Stimulated activated CD4-positive, alpha-beta T cell treated with anti-CD3 and anti-CD28 coated beads, Interleukin-4, amount 100 ng/mL, for 24 hours (primary cell): Measurements from ENCODE around the gene STAU1.
"Not testable (repeated sequence)": the region's sequence is repeated elsewhere in the genome, so short reads cannot be mapped to it uniquely, and the experiment has no call there.

Source experiments
- DNase-seq: peaks from one replicate; pipeline ENCODE4 v3.0.0-alpha.2; 2020

STAU1 gene

DNA sequence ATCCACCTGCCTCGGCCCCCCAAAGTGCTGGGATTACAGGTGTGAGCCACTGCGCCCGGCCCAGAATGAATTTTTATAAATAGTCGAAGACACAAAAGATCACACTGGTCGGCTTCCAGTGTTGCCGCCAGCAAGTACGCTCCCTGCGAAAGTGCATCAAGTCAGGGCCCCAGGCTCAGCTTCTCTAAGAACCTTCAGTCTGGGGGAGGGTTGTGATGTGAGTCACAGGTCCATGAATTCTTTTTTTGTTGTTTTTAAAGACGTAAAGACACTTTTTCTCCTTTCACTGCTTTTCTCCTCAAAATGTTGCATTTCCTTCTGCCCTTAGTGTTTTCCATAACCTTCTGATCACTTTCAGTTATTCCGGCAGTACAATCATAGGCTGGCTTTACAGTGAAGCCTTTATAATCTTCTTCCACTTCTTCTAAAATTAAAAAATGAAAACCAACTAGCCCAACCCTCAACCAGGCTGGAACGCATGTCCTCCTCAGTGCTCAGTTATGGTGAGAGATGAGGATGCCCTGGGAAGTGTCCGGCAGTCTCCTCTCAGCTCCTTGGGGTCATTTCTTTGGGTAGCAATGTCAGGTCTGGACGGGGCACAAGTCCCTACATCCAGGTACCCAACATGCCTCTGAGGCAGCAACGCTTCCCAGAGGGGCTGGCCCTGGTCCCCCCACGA is 75.4 kb downstream of the STAU1 start:
- DNase-seq, result no peak

DNA sequence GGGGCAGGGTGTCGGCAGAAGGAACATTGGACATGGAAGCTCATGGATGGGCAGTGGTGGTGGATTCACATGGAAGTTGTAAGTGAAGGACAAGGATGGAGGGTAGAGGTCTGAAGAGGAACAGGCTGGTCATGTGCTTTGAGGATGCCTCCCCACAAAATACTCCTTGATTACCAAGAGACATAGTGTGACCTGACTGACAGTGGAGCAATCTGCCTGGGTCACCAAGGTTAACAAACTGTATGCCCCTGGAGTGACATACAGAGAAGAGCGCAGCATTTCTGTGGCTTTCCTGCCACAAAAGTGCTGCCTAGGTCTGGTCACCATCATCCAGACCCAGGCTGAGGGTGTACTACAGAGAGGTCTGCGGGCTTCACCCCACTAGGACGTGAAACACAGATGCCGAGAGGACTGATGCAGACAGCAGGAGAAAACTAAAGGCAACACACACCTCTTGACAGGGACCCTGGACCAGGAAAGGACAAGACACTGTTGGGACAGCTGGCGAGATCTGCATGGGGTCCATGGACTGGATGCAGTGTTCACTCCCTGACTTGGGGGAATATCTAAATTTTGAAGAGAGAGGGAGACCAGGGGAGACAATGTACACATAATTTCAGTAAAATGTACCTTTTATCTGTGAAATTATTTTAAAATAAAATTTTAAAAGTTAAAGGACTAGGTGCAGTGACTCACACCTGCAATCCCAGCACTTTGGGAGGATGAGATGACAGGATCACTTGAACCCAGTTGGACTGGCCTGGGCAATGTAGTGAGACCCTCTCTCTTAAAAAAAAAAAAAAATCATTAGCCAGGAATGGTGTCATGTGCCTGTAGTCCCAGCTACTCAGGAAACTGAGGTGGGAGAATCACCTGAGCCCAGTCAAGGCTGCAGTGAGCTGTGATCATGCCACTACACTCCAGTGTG is 77.1 kb downstream of the STAU1 start:
- no peak for DNase-seq

DNA sequence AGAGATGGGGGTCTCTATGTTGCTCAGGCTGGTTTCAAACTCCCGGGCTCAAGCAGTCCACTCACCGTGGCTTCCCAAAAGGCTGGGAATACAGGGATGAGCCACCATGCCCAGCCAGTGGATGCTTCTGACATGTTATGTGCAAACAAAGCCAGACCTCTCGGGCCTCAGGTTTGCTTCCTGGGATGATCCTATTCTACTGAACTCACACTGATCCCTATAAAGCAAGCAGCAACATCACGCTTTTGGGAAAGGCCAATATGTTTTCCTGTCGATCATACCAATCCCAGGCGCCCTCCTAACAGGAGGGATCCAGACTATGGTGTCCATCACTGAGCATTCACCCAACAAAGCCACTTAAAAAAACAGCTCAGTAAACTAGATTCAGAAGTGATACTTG is 81.8 kb downstream of the STAU1 start:
- DNase-seq, result no peak

DNA sequence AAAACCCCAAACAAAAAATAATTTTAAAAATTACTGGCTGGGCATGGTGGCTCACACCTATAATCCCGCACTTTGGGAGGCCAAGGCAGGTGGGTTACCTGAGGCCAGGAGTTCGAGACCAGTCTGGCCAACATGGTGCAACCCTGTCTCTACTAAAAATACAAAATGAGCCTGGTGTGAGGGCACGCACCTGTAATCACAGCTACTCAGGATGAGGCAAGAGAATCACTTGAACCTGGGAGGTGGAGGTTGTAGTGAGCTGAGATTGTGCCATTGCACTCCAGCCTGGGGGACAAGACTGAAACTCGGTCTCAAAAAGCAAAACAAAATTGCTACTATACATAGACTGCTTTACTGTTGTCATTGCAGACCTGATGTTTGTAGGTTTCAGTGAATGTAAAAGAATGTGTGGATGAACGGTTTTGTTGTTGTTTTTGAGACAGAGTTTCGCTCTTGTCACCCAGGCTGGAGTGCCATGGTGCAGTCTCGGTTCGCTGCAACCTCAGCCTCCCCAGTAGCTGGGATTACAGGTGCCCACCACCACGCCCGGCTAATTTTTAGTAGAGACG is 83.1 kb downstream of the STAU1 start:
- not testable (repeated sequence) for DNase-seq

DNA sequence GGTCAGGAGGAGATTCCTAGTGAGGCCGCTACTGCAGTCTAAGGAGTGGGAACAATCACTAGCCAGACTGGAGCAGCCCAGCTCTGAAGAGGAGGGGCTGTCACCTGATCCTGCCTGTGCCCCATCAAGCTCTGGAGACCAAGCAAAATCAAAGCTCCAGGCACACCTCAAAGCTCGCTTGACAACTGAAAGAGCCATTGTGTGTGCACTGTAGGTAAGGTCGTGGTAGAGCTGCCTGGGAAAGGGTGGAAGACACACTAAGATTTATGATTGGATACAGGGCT is 83.8 kb downstream of the STAU1 start:
- no peak for DNase-seq

DNA sequence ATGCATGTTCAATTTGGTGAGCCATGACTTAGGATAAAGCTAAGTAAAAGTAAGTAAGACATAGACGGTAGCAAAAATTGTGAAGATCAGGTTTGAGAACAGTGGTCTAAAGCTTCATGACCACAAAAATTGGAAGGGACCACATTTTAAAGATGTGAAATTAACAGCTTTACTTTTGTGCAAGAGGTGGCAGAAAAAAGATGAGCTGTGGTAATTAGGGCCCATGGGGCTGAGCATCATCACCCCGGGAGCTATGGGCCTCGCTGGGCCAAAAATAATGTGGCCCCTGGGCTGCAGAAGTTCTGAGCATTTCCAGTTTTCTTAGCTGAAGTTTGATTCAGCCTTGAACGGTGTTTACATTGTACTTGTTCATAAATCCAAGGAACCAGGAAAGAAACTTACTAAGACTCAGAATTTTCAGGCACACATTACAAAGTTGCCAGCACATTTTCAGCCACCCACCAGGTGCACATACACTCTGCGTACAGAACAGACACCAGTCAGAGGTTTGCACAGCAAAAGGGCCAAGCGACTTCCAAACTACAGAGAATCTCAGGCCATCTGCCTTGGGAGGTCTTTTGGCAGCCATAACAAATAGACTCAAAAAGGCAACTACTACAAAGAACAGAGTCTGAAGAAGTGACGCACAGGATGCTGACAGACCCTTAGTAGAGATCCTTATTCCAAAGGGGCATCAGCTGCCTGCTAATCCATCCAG is 84.3 kb downstream of the STAU1 start:
- DNase-seq, result no peak

DNA sequence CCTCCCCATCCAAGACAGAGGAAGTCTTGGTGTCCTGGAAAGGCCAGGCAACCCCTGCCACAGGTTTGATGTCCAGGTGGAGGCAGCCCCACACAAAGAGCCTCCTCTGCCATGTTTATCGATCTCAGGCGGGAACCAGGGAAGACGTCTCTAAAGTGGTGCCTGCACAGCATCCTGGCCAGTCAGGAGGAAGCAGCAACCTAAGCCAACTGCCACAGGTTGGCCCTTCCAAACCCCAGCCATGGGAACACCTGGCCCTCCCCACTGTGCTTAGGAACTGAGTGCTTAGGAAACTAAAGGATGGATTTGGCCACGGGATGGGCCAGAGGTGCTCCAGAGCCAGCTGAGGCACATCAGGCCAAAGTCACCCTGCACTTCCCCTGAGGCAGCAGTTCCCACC is 85.1 kb downstream of the STAU1 start:
- DNase-seq, result no peak

DNA sequence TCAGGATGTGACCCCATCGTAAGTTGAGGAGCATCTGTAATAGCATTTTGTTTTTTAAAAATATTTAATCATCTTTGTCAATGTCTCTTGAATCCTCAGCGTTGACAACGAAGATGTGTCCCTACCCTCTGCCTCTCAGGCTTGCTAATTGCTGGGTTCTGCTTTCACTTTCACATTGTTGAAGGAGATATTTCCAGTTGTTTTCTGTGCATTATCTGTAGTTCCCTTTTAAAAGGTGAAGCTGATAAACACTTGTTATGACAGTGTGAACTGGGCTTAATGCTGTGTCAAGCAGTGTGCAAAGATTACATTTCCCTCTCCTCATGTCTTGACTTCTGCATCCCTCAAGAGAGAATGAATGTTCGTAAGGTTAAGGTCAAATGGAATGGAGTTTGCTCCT is 87.2 kb downstream of the STAU1 start:
- no peak for DNase-seq

DNA sequence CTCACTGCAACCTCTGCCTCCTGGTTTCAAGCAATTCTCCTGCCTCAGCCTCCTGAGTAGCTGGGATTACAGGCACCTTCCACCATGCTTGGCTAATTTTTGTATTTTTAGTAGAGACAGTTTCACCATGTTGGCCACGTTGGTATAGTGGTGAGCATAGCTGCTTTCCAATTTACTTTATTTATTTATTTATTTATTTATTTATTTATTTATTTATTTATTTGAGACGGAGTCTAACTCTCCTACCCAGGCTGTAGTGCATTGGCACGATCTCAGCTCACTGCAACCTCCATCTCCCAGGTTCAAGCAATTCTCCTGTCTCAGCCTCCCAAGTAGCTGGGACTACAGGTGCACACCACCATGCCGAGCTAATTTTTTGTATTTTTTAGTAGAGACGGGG is 87.8 kb downstream of the STAU1 start:
- DNase-seq, result not testable (repeated sequence)

DNA sequence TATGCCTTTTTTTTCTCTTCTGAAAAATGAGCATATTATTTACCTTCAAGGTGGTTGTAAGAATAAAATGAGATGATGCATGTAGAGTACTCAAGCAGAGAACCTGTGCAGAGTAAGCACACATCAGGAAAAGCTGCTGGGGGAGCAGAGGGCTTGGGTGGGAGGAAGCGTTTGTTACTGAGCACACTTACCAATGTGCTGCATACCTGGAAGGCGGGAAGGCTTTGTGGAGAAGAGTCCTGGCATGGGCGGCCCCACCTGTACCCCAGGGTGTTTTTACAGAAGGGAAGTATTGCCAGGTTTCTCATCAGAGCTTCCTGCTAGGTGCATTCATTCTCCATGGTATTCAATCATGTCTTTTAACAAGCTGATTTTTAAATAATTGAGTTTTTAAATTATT is 89.1 kb downstream of the STAU1 start:
- DNase-seq, result no peak

DNA sequence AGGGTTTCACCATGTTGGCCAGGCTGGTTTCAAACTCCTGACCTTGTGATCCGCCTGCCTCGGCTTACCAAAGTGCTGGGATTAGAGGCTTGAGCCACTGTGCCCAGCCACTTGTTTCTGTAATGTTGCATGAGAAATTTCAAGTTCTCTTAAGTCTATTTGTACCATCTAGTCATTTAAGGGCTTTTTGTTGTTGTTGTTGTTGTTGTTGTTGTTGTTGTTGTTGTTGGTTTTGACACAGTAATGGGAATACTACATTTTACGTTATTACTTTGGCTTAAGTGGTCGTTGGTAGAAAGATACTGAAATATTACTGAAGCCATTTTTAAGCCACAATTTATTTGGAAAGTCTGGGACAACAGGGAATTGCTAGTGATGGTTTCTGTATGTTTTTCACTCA is 90.0 kb downstream of the STAU1 start:
- no peak for DNase-seq

DNA sequence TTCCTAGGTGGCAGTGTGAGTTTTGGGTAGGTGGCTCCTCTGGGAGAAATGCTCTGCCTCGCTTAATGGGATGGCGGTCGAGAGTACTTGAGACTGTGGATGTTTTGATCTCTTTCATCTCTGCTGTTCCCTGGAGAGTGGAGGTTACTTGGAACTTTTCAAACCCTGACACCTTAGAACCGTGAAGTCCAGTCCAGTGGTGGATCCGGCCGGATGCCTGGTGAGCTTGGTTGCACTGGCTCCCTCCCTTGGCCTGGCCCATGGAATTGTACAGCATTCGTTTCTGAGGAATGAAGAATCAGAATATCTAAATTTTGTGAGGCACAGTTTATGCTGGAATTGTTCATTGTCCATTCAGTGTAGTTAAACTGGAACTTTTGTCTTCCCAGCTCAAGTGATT is 91.0 kb downstream of the STAU1 start:
- no peak for DNase-seq

DNA sequence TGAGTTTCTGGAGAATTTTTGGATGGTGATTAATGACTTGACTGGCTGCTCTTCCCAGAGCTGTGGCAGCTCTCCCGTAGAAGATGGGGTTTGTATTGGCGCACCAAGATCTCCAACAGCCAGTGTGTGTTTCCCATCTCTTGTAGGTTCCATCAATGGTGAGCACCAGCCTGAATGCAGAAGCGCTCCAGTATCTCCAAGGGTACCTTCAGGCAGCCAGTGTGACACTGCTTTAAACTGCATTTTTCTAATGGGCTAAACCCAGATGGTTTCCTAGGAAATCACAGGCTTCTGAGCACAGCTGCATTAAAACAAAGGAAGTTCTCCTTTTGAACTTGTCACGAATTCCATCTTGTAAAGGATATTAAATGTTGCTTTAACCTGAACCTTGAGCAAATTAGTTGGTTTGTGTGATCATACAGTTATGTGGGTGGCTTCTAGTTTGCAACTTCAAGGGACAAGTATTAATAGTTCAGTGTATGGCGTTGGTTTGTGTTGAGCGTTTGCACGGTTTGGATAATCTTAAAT is 91.9 kb downstream of the STAU1 start:
- DNase-seq, result no peak

DNA sequence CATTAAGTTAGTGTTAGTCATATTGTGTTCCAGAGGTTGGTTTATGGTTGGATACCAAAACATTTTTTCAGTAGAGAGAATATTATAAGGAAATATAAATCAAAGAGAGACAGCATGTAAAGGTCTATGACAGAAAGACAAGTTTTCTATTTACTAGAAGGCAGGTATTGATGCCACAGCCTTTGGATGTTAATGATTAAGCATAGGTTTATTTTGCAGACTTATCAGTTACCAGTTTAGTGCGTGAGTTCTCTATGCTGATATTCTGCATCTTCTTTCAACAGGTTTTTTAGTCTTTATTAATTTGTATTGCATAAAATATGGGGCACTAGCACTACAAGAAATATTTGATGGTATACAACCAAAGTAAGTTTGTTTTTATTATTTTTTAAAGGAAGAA is 96.4 kb downstream of the STAU1 start:
- DNase-seq, result no peak

DNA sequence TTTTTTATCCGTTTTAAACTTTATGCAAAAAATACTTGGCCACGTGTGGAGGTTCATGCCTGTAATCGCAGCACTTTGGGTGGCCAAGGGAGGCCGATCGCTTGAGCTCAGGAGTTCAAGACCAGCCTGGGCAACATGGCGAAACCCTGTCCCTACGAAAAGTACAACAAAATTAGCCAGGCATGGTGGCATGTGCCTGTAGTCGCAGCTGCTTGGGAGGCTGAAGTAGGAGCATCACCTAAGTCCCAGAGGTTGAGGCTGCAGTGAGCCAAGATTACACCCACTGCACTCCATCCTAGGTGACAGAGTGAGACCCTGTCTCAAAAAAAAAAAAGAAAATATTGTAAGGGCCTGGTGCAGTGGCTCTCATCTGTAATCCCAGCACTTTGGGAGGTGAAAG is 97.0 kb downstream of the STAU1 start:
- no peak for DNase-seq

DNA sequence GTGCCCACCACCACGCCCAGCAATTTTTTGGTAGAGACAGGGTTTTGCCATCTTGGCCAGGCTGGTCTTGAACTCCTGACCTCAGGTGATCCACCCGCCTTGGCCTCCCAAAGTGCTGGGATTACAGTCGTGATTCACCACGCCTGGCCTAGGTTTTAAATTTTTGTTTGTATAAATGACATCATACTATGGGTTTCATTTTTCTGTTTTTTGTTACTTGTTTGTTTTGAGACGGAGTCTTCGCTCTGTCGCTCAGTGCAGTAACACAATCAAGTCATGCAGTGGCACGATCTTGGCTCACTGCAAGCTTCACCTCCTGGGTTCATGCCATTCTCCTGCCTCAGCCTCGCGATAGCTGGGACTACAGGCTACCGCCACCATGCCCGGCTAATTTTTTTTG is 105.8 kb downstream of the STAU1 start:
- not testable (repeated sequence) for DNase-seq

DNA sequence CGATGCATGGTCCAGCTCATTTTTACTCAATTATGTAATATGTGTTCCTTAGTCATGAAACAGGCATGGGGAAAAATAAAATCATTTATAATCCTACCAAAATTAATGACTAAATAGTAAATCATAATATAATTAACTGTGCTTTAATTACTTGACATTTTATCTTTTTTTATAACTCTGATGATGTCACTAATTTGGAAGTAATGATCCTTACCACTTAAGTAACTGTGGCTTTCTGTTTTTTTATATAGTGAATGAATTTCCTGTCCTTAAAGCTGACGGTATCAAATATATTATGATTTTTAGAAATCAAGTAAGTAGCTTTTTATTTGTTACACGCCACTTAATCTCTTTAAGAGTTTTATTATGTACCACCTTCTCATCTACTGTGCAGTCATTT is 109.8 kb downstream of the STAU1 start:
- no peak for DNase-seq

DNA sequence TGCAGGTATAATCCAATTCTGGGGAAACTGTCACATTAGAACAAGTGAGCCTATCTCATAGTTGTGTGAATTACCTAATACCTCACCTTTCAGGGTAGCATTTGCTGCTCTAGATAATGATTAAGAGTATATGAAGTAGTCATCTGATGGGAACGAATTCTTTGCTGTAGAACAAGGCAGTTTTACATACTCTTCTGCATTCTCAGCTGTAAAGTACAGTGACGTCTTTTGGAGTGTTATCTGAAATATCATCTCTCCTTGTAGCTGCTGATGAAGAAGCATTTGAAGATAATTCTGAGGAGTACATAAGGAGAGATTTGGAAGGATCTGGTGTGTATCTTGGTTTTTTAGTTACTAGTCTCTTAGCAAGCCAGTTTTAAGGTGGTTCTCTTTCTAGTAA is 113.6 kb downstream of the STAU1 start:
- DNase-seq, result no peak
